Skin epidermis (tissue), 12 donors: ENCODE data around the gene LGALS7B.
"Not testable (repeated sequence)": the region's sequence is repeated elsewhere in the genome, so short reads cannot be mapped to it uniquely, and the experiment has no call there.

Experiments
- H3K27ac ChIP-seq, 21 experiments: fragments of 200-600 bp; sonication (generic) in 11 of 21; one replicate each; pipeline ENCODE4 v1.5.0; 2020; ENCODE audit warnings: mild to moderate bottlenecking in 3 of 21, inconsistent platforms in 2 of 21, moderate library complexity in 2 of 21
- H3K4me3 ChIP-seq, 7 experiments: fragments of 200-600 bp; sonication (generic) in 2 of 7; one replicate each; pipeline ENCODE4 v1.5.0; 2020; ENCODE audit warnings: inconsistent platforms in 2 of 7, mild to moderate bottlenecking in 2 of 7, moderate library complexity in 1 of 7

The LGALS7B gene

GRCh38 chr19:38788478-38789243 lies at the start of gene LGALS7B:
Gene LGALS7B, plus strand, starts transcription at chr19:38789200. Its CDS starts 27 bp downstream, at chr19:38789227.
- Histone ChIP-seq H3K27ac (peak within 1 kb of the TSS in 19 of 21 experiments; percentile 31 to 95 (median 80)), H3K4me3 (peak within 1 kb of the TSS in 5 of 7 experiments; percentile 15 to 34 (median 18))

DNA sequence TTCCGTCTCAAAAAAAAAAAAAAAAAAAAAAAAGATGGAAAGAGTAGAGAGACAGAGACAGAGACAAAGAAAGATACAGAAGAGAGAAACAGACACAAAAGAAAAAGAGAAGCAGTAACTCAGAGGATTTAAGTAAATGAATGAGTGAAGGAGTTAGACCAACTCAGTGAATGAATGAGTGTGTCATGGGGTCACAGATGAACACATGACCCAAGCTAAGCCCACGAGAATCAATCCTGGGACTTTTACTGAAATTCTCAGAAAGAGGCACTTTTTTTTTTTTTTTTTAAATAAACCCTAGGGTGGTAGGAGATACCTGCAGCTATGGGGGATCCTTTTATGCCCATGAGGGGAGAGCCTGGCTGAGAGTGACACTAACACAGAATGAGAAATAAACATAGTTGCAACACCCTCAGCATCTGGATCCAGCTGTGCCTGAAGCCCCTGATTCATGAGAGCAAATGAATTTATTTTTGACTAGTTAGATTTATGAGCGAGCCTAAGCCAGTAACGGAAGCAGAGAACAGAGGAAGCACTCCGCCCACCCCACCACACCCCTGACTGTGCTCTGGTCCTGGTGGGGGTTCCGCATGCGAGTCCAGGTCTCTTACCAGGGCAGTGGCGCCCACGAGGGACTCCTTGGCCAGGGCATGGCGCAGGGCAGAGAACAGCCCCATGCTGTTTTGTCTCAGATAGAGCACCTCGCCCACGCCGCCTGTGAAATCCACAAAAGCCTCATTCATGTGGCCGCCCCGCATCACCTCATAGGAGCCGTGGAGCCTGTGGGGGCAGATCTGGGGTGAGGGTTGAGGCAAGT lies 49.4 kb upstream of the LGALS7B start:
- H3K4me3 ChIP-seq, result no peak overlapping the region

DNA sequence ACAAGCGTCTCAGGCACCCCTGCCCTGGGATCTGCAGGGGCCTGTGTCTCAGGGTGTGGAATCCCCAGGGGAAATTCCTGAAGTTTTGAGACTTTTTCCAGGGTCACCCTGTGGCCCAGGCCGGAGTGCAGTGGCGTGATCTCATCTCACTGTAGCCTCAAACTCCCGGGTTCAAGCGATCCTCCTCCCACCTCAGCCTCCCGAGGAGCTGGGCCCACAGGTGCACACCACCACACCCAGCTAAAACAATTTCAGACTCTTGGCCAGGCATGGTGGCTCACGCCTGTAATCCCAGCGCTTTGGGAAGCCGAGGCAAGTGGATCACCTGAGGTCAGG lies 48.8 kb upstream of the LGALS7B start:
- H3K4me3 ChIP-seq, result no peak overlapping the region
- peak overlapping the region in 4 of 21 experiments; percentile 3 to 55 (median 33) for H3K27ac ChIP-seq

More for the DNA sequence above, 49.4 kb upstream of the LGALS7B start:
- peak overlapping the region in 5 of 21 experiments; percentile 3 to 55 (median 37) for H3K27ac ChIP-seq

DNA sequence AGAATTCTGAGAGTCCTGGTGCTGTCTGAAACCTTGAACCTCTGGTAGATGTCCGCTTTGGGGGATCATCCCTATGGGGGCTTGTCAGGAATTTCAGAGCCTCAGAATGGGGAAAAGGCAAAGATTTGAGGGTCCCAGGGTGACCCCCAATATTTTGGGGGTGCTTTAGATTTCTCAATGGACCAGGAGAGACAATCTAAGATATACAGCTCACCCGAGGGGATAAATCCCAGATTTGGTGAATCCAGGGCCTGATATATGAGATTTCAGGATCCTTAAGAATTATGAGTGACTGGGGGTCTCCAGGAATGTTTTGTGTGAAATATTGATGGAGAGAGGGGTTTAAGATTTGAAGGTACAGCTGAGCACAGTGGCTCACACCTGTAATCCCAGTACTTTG lies 48.1 kb upstream of the LGALS7B start:
- Histone ChIP-seq H3K4me3 (no peak overlapping the region), H3K27ac (no peak overlapping the region)

GRCh38 chr19:38741670-38742069 lies 47.3 kb upstream of the LGALS7B start:
- H3K4me3 ChIP-seq, result no peak overlapping the region
- no peak overlapping the region for H3K27ac ChIP-seq

- Histone ChIP-seq H3K4me3 (no peak overlapping the region), H3K27ac (no peak overlapping the region)
These were observed 46.7 kb upstream of the LGALS7B start for GRCh38 chr19:38742296-38742695.

- H3K27ac ChIP-seq, result no peak overlapping the region
- H3K4me3 ChIP-seq, result no peak overlapping the region
These were observed 46.1 kb upstream of the LGALS7B start for GRCh38 chr19:38742906-38743305.

- H3K4me3 ChIP-seq, result no peak overlapping the region
- H3K27ac ChIP-seq, result no peak overlapping the region
These were observed 45.4 kb upstream of the LGALS7B start for GRCh38 chr19:38743394-38744297.

GRCh38 chr19:38744298-38744681 lies 44.7 kb upstream of the LGALS7B start, which contains the start of gene CAPN12:
Gene CAPN12, minus strand, starts transcription at chr19:38744474. Its CDS starts 309 bp downstream, at chr19:38744165.
- Histone ChIP-seq H3K4me3 (no peak within 1 kb of the TSS), H3K27ac (no peak within 1 kb of the TSS)

GRCh38 chr19:38744874-38745273 lies 44.1 kb upstream of the LGALS7B start:
- H3K27ac ChIP-seq, result no peak overlapping the region

GRCh38 chr19:38745316-38745715 lies 43.7 kb upstream of the LGALS7B start:
- no peak overlapping the region for H3K4me3 ChIP-seq
- H3K27ac ChIP-seq, result no peak overlapping the region

More at GRCh38 chr19:38744874-38745273, 44.1 kb upstream of the LGALS7B start:
- no peak overlapping the region for H3K4me3 ChIP-seq

DNA sequence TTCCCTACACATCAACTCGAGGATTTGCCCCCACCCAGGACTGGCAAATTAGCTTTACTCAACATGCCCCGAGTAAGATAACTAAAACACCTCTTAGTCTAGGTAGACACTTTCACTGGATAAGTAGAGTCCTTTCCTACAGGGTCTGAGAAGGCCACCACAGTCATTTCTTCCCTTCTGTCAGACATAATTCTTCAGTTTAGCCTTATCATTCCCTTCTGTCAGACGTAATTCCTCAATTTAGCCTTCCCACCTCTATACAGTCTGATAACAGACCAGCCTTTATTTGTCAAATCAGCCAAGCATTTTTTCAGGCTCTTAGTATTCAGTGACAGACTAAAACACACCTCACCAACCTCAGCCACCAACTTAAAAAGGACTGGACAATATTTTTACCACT lies 35.2 kb upstream of the LGALS7B start:
- H3K27ac ChIP-seq, H3K4me3 ChIP-seq: not testable (repeated sequence)

DNA sequence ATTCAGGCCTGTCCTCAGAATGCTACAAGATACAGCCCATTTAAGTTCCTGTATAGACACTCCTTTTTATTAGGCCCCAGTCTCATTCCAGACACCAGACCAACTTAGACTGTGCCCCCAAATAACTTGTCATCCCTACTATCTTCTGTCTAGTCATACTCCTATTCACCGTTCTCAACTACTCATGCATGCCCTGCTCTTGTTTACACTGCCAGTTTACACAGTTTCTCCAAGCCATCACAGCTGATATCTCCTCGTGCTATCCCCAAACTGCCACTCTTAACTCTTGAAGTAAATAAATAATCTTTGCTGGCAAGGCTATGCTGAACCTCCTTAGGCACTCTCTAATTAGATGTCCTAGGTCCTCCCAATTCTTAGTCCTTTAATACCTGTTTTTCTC lies 34.8 kb upstream of the LGALS7B start:
- H3K4me3 ChIP-seq, H3K27ac ChIP-seq: not testable (repeated sequence)

GRCh38 chr19:38759590-38760003 lies 29.4 kb upstream of the LGALS7B start:
- no peak overlapping the region for H3K27ac ChIP-seq
- H3K4me3 ChIP-seq, result no peak overlapping the region

DNA sequence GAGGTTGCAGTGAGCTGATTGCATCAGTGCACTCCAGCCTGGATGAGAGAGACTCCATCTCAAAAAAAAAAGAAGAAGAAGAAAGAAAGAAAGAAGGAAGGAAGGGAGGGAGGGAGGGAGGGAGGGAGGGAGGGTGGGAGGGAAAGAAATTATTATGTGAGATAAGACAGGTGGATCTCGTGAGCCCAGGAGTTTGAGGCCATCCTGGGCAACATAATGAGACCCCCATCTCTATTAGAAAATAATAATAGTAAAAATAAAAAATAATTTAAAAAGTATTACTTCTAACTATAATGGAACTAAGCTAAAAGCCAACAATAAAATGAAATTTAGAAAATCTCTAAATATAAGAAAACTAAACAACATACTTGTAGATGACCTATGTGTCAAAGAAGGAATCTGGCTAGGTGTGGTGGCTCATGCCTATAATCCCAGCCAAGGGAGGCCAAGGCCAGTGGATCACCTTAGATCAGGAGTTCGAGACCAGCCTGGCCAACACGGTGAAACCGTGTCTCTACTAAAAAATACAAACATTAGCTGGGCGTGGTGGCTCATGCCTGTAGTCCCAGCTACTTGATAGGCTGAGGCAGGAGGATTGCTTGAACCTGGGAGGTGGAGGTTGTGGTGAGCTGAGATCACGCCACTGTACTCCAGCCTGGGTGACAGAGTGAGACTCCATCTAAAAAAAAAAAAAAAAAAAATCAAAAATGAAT lies 28.0 kb upstream of the LGALS7B start:
- not testable (repeated sequence) for H3K27ac ChIP-seq, H3K4me3 ChIP-seq

- not testable (repeated sequence) for H3K27ac ChIP-seq, H3K4me3 ChIP-seq
These were observed 27.1 kb upstream of the LGALS7B start for GRCh38 chr19:38761884-38762389.

- Histone ChIP-seq H3K27ac (no peak overlapping the region), H3K4me3 (no peak overlapping the region)
These were observed 25.2 kb upstream of the LGALS7B start for GRCh38 chr19:38763795-38764220.

DNA sequence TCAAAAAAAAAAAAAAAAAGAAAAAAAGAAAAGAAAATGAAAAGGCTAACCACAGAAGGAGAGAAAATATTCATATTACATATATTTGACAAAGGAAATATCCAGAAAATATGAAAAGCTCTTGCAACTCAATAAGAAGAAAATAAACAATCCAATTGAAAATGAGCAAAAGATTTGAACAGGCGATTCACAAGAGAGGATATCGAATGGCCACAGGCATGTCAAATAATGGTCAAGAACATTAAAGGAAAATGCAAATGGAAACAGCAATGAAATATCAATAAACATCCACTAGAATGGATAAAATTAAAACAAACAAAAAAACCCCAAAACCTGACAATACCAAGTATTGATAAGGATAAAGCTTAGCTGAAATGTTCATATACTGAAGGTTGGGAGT lies 23.8 kb upstream of the LGALS7B start:
- no peak overlapping the region for H3K4me3 ChIP-seq
- no peak overlapping the region for H3K27ac ChIP-seq
